ENCODE results near the gene ZNF385C. TPM values are rescaled to one million over a fixed set of nuclear protein-coding genes. Genes with fewer than 3 reads are reported as not detected.

The ZNF385C gene
- total and polyA plus RNA-seq, 2 donors = 0.66 to 1.1 TPM

GRCh38 chr17:42111265-42111636 is 13.0 kb upstream of the ZNF385C start:
- H3K36me3 ChIP-seq (ENCODE audit: control insufficient read depth in 2 of 2, insufficient read depth in 2 of 2, low read length in 1 of 2) = peaks cover 0 to 12% of the 10 kb centered on the region in 2 donors
- H3K4me3 ChIP-seq (ENCODE audit: low read length in 2 of 2) = no peak overlapping the region
- peaks cover 18 to 52% of the 10 kb centered on the region in 2 donors for H3K4me1 ChIP-seq (ENCODE audit: control insufficient read depth in 2 of 2, insufficient read depth in 2 of 2, low read length in 2 of 2)
- no peaks in the 10 kb centered on the region for H3K27me3 ChIP-seq (ENCODE audit: control insufficient read depth in 2 of 2, insufficient read depth in 1 of 2, low read length in 1 of 2)
- WGBS = 91% methylated on average over 11 of the region's 11 CpGs
- H3K9me3 ChIP-seq (ENCODE audit: control insufficient read depth in 2 of 2, insufficient read depth in 1 of 2, low read length in 1 of 2) = peaks cover 0 to 4% of the 10 kb centered on the region in 2 donors
- DNase-seq (ENCODE audit: low read depth in 6 of 9, low spot score in 9 of 9) = no peak
- H3K27ac ChIP-seq (ENCODE audit: low read depth in 1 of 2, low read length in 1 of 2) = peak overlapping the region; percentile 92 to 99

GRCh38 chr17:42110301-42111264 is 12.3 kb upstream of the ZNF385C start:
- Histone ChIP-seq H3K9me3 (ENCODE audit: control insufficient read depth in 2 of 2, insufficient read depth in 1 of 2, low read length in 1 of 2) (peaks cover 0 to 4% of the 10 kb centered on the region in 2 donors), H3K27ac (ENCODE audit: low read depth in 1 of 2, low read length in 1 of 2) (peak overlapping the region; percentile 55 to 68), H3K4me3 (ENCODE audit: low read length in 2 of 2) (no peak overlapping the region), H3K4me1 (ENCODE audit: control insufficient read depth in 2 of 2, insufficient read depth in 2 of 2, low read length in 2 of 2) (peaks cover 18 to 52% of the 10 kb centered on the region in 2 donors), H3K36me3 (ENCODE audit: control insufficient read depth in 2 of 2, insufficient read depth in 2 of 2, low read length in 1 of 2) (peaks cover 0 to 12% of the 10 kb centered on the region in 2 donors), H3K27me3 (ENCODE audit: control insufficient read depth in 2 of 2, insufficient read depth in 1 of 2, low read length in 1 of 2) (no peaks in the 10 kb centered on the region)
- 91% methylated on average over 18 of the region's 18 CpGs for WGBS
- DNase-seq (ENCODE audit: low read depth in 6 of 9, low spot score in 9 of 9) = peak in 2 of 9 donors; percentile 53 to 77

- H3K27me3 ChIP-seq (ENCODE audit: control insufficient read depth in 2 of 2, insufficient read depth in 1 of 2, low read length in 1 of 2) = no peaks in the 10 kb centered on the region
- 91% methylated on average over 9 of the region's 9 CpGs for WGBS
- H3K9me3 ChIP-seq (ENCODE audit: control insufficient read depth in 2 of 2, insufficient read depth in 1 of 2, low read length in 1 of 2) = peaks cover 0 to 4% of the 10 kb centered on the region in 2 donors
- no peak overlapping the region for H3K27ac ChIP-seq (ENCODE audit: low read depth in 1 of 2, low read length in 1 of 2)
- no peak overlapping the region for H3K4me3 ChIP-seq (ENCODE audit: low read length in 2 of 2)
- no peak for DNase-seq (ENCODE audit: low read depth in 6 of 9, low spot score in 9 of 9)
- H3K36me3 ChIP-seq (ENCODE audit: control insufficient read depth in 2 of 2, insufficient read depth in 2 of 2, low read length in 1 of 2) = peaks cover 0 to 8% of the 10 kb centered on the region in 2 donors
- peaks cover 18 to 52% of the 10 kb centered on the region in 2 donors for H3K4me1 ChIP-seq (ENCODE audit: control insufficient read depth in 2 of 2, insufficient read depth in 2 of 2, low read length in 2 of 2)
These were observed 10.8 kb upstream of the ZNF385C start for GRCh38 chr17:42109086-42109485.

DNA sequence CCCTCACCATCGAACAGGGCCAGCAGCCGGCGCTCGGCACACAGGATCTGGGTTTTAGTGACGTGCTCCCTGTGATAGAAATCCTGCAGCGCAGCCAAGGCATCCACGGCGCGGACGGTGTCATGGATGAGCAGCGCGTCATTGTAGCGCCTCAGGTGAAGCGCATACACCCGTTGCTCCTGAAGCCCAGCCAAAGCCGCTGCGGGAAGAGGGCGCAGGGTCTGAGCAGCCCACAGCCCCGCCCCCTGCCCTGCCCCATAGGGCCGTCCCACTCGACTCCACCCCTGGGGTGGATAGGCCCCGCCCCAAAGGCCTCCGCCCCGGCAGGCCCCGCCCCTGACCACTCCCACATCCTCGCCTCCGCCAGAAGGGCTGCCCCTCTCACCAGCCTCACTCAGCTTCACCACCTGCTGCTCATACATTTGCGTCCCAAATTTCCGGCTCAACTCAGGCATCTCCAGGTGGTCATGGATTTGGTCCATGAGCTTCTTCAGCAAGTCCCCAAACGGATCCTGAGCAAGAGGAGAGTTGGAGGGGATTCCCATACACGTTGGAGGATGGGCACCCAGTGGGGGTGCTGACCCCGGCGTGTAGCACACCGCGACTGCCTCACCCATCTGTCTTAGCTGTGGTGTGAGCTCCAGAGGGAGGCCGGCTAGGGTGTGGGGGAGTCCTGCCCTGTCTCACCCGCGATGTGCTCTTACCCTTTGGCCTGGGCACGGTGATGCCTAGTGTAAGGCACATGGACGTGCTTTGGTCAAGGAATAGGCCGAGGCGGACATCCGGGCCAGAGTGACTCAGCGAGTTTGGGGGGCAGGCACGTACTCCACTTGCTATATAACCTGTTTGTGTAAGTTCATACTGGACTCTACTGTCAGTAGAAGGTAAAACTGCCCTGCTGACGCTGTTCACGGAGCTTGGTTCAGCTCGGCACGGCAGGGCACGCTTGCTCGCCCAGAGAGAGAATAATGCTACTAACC is 9.6 kb upstream of the ZNF385C start:
- peak overlapping the region; percentile 35 to 38 for H3K4me3 ChIP-seq (ENCODE audit: low read length in 2 of 2)
- WGBS = 40% methylated on average over 51 of the region's 51 CpGs

DNA sequence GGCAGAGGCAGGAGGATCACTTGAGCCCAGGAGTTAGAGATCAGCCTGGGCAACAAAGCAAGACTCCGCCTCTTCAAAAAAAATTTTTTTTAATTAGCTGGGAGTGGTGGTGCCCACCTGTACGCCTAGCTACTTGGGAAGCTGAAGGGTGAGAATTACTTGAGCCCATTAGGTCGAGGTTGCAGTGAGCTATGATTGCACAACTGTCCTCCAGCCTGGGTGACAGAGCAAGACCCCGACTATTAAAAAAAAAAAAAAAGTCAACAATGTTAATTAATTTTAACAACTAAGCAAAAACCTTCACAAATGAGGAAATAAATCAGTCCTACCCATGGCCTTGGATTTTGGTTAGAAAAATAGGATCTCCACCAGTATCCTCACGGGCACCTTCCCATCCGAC is 8.9 kb upstream of the ZNF385C start:
- no peaks in the 10 kb centered on the region for H3K27me3 ChIP-seq (ENCODE audit: control insufficient read depth in 2 of 2, insufficient read depth in 1 of 2, low read length in 1 of 2)
- peaks cover 0 to 8% of the 10 kb centered on the region in 2 donors for H3K36me3 ChIP-seq (ENCODE audit: control insufficient read depth in 2 of 2, insufficient read depth in 2 of 2, low read length in 1 of 2)
- H3K4me3 ChIP-seq (ENCODE audit: low read length in 2 of 2) = peak overlapping the region; percentile 35 to 38
- H3K9me3 ChIP-seq (ENCODE audit: control insufficient read depth in 2 of 2, insufficient read depth in 1 of 2, low read length in 1 of 2) = peaks cover 0 to 4% of the 10 kb centered on the region in 2 donors
- no peak overlapping the region for H3K27ac ChIP-seq (ENCODE audit: low read depth in 1 of 2, low read length in 1 of 2)
- peaks cover 10 to 37% of the 10 kb centered on the region in 2 donors for H3K4me1 ChIP-seq (ENCODE audit: control insufficient read depth in 2 of 2, insufficient read depth in 2 of 2, low read length in 2 of 2)
- WGBS = 73% methylated on average over 6 of the region's 6 CpGs
- no peak for DNase-seq (ENCODE audit: low read depth in 6 of 9, low spot score in 9 of 9)

More for the DNA sequence above, 9.6 kb upstream of the ZNF385C start:
- DNase-seq (ENCODE audit: low read depth in 6 of 9, low spot score in 9 of 9) = peak in 8 of 9 donors; percentile 79 to 94 (median 90)
- Histone ChIP-seq H3K36me3 (ENCODE audit: control insufficient read depth in 2 of 2, insufficient read depth in 2 of 2, low read length in 1 of 2) (peaks cover 0 to 8% of the 10 kb centered on the region in 2 donors), H3K27me3 (ENCODE audit: control insufficient read depth in 2 of 2, insufficient read depth in 1 of 2, low read length in 1 of 2) (no peaks in the 10 kb centered on the region), H3K9me3 (ENCODE audit: control insufficient read depth in 2 of 2, insufficient read depth in 1 of 2, low read length in 1 of 2) (peaks cover 0 to 4% of the 10 kb centered on the region in 2 donors), H3K27ac (ENCODE audit: low read depth in 1 of 2, low read length in 1 of 2) (peak overlapping the region; percentile 38 to 69), H3K4me1 (ENCODE audit: control insufficient read depth in 2 of 2, insufficient read depth in 2 of 2, low read length in 2 of 2) (peaks cover 12 to 45% of the 10 kb centered on the region in 2 donors)

DNA sequence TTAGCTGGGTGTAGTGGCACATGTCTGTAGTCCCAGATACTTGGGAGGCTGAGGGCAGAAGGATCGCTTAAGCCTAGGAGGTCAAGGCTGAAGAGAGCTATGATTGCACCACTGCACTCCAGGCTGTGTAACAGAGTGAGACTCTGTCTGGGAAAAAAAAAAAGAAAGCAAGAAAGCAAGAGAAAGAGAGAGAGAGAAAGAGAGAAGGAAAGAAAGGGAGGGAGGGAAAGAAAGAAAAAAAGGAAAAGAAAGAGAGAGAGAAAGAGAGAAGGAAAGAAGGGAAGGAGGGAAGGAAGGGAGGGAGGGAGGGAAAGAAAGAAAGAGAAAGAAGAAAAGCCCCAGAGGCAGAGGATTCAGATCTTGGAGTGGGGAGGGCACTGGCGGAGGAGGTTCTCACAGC is 7.7 kb upstream of the ZNF385C start:
- Histone ChIP-seq H3K4me3 (ENCODE audit: low read length in 2 of 2) (no peak overlapping the region), H3K27ac (ENCODE audit: low read depth in 1 of 2, low read length in 1 of 2) (no peak overlapping the region), H3K27me3 (ENCODE audit: control insufficient read depth in 2 of 2, insufficient read depth in 1 of 2, low read length in 1 of 2) (no peaks in the 10 kb centered on the region), H3K36me3 (ENCODE audit: control insufficient read depth in 2 of 2, insufficient read depth in 2 of 2, low read length in 1 of 2) (peaks cover 0 to 8% of the 10 kb centered on the region in 2 donors), H3K9me3 (ENCODE audit: control insufficient read depth in 2 of 2, insufficient read depth in 1 of 2, low read length in 1 of 2) (peaks cover 0 to 4% of the 10 kb centered on the region in 2 donors), H3K4me1 (ENCODE audit: control insufficient read depth in 2 of 2, insufficient read depth in 2 of 2, low read length in 2 of 2) (peaks cover 3 to 26% of the 10 kb centered on the region in 2 donors)
- DNase-seq (ENCODE audit: low read depth in 6 of 9, low spot score in 9 of 9) = no peak
- WGBS = 96% methylated on average over 2 of the region's 2 CpGs

GRCh38 chr17:42104264-42104663 is 6.0 kb upstream of the ZNF385C start:
- 99% methylated on average over 3 of the region's 3 CpGs for WGBS
- Histone ChIP-seq H3K9me3 (ENCODE audit: control insufficient read depth in 2 of 2, insufficient read depth in 1 of 2, low read length in 1 of 2) (peaks cover 0 to 4% of the 10 kb centered on the region in 2 donors), H3K27me3 (ENCODE audit: control insufficient read depth in 2 of 2, insufficient read depth in 1 of 2, low read length in 1 of 2) (peaks cover 0 to 1% of the 10 kb centered on the region in 2 donors), H3K4me1 (ENCODE audit: control insufficient read depth in 2 of 2, insufficient read depth in 2 of 2, low read length in 2 of 2) (peaks cover 3 to 15% of the 10 kb centered on the region in 2 donors), H3K27ac (ENCODE audit: low read depth in 1 of 2, low read length in 1 of 2) (no peak overlapping the region), H3K36me3 (ENCODE audit: control insufficient read depth in 2 of 2, insufficient read depth in 2 of 2, low read length in 1 of 2) (peaks cover 0 to 8% of the 10 kb centered on the region in 2 donors), H3K4me3 (ENCODE audit: low read length in 2 of 2) (no peak overlapping the region)
- DNase-seq (ENCODE audit: low read depth in 6 of 9, low spot score in 9 of 9) = no peak

DNA sequence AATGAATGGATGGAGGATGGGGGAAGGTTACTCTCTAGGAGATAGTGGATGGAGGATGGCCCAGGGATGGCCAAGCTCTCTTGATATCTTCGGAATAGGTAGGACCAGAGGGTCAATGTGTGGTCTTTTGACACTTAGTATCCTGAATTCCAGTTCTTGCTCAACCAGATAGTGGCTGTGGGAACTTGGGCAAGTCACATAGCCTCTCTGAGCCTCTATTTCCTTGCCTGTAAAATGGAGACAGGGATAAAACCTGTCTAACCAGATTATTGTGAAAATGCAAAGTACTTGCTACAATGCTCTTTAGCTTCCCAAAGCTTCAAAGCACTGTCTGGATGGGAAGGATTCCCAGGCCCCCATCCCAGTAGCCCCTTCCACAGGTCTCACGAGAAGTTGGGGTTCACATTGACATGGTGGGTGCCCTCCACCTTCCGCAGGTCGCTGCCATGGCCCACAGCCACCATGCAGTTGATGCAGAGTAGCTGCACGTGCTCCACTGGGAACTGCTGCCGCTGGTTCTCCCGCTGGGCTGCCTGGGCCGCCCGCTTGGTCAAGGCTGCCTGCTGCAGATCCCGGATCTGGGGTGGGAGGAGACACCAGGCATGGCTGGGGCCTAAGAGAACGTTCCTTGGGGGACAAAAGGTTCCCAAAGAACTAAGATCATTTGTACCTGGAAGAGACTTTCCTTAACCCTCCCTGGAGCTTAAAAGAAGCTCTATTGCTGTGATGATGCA is 5.1 kb upstream of the ZNF385C start:
- H3K27me3 ChIP-seq (ENCODE audit: control insufficient read depth in 2 of 2, insufficient read depth in 1 of 2, low read length in 1 of 2) = peaks cover 0 to 10% of the 10 kb centered on the region in 2 donors
- WGBS = 97% methylated on average over 11 of the region's 11 CpGs
- H3K36me3 ChIP-seq (ENCODE audit: control insufficient read depth in 2 of 2, insufficient read depth in 2 of 2, low read length in 1 of 2) = peaks cover 0 to 3% of the 10 kb centered on the region in 2 donors
- no peak overlapping the region for H3K27ac ChIP-seq (ENCODE audit: low read depth in 1 of 2, low read length in 1 of 2)
- H3K4me1 ChIP-seq (ENCODE audit: control insufficient read depth in 2 of 2, insufficient read depth in 2 of 2, low read length in 2 of 2) = peaks cover 3 to 13% of the 10 kb centered on the region in 2 donors
- peaks cover 0 to 4% of the 10 kb centered on the region in 2 donors for H3K9me3 ChIP-seq (ENCODE audit: control insufficient read depth in 2 of 2, insufficient read depth in 1 of 2, low read length in 1 of 2)
- H3K4me3 ChIP-seq (ENCODE audit: low read length in 2 of 2) = no peak overlapping the region
- no peak for DNase-seq (ENCODE audit: low read depth in 6 of 9, low spot score in 9 of 9)
